Endothelial cell of umbilical vein (primary cell): ENCODE data around the gene CD72. TPM values are rescaled to one million over a fixed set of nuclear protein-coding genes. Genes with fewer than 3 reads are reported as not detected.
A peak's percentile ranks its signal among the peaks of the same experiment; 100 is the strongest.

Source experiments
- BruUV-seq: library from RNA; stranded (reverse); fragments of 400-500 nt; replicated peaks from 2 replicates; lab custom pipeline; 2021; lab: Mats Ljungman, UMichigan
- CTCF ChIA-PET: fragments of 300-600, 350-600 bp; sonication (Branson Sonifier 250); formaldehyde crosslinking; loops from one replicate; lab custom pipeline; 2021; ENCODE audit warnings: antibody characterized with exemption, inconsistent platforms; lab: Charles Lee
- POLR2A ChIA-PET: fragments of 300-600, 350-600 bp; sonication (Branson Sonifier 250); formaldehyde crosslinking; loops from one replicate; lab custom pipeline; 2021; ENCODE audit warnings: antibody characterized with exemption, inconsistent platforms; lab: Charles Lee
- DNase-seq: peaks from one replicate; pipeline ENCODE4 v3.0.0-alpha.2; 2011; ENCODE audit warnings: low read depth, low spot score
- FAIRE-seq: peaks from 2 replicates; lab custom pipeline; 2011; peaks lifted over from hg19 to GRCh38; lab: Jason Lieb, UNC
- H2AFZ ChIP-seq: 2 replicates; pipeline ENCODE4 v1.6.0; 2012; ENCODE audit warnings: low read depth, low read length, control low read depth, inconsistent platforms
- H3K27ac ChIP-seq: 2 replicates; pipeline ENCODE4 v1.5.1; 2011; ENCODE audit warnings: low read depth, mild to moderate bottlenecking, control low read depth, low read length, moderate library complexity; ENCODE audit not compliant: insufficient read depth
- H3K27me3 ChIP-seq, 2 experiments: 2 replicates each; pipeline versions ENCODE4 v1.6.0 to v1.6.1; 2011; ENCODE audit warnings: low read length in 2 of 2, mixed read lengths in 1 of 2; ENCODE audit not compliant: control insufficient read depth in 2 of 2, insufficient read depth in 2 of 2
- H3K36me3 ChIP-seq, 2 experiments: 2 replicates in 1 of 2; 3 replicates in 1 of 2; pipeline ENCODE4 v1.5.1; 2011; ENCODE audit warnings: low read length in 2 of 2, mild to moderate bottlenecking in 1 of 2, moderate library complexity in 1 of 2; ENCODE audit not compliant: control insufficient read depth in 2 of 2, insufficient read depth in 2 of 2; ENCODE audit errors: extremely low read depth in 1 of 2
- H3K4me1 ChIP-seq: 3 replicates; pipeline ENCODE4 v1.5.1; 2011; ENCODE audit warnings: mild to moderate bottlenecking, low read length; ENCODE audit not compliant: control insufficient read depth, insufficient read depth; ENCODE audit errors: extremely low read depth
- H3K4me2 ChIP-seq: 2 replicates; pipeline ENCODE4 v1.6.1; 2011; ENCODE audit warnings: low read length, control low read depth, mixed read lengths; ENCODE audit not compliant: insufficient read depth
- H3K4me3 ChIP-seq, 3 experiments: fragments of 200-600 bp in 1 of 3; sonication (generic), shearing (Covaris generic) in 1 of 3; replicated peaks in 1 of 3; 2 replicates each; pipeline ENCODE4 v1.5.1; 2011 to 2016; ENCODE audit warnings: control low read depth in 3 of 3, low read length in 3 of 3, mild to moderate bottlenecking in 2 of 3, inconsistent platforms in 1 of 3, low read depth in 1 of 3, moderate library complexity in 1 of 3; ENCODE audit not compliant: insufficient read depth in 1 of 3
- H3K79me2 ChIP-seq: 2 replicates; pipeline ENCODE4 v1.6.0; 2012; ENCODE audit warnings: low read length, inconsistent platforms; ENCODE audit not compliant: control insufficient read depth, insufficient read depth
- H3K9ac ChIP-seq: replicated peaks from 2 replicates; pipeline ENCODE3; 2011; ENCODE audit warnings: low read length, control low read depth; ENCODE audit not compliant: insufficient read depth; ENCODE audit errors: extremely low read depth
- H3K9me1 ChIP-seq: replicated peaks from 3 replicates; pipeline ENCODE4 v1.6.0; 2011; ENCODE audit warnings: mild to moderate bottlenecking, low read length; ENCODE audit not compliant: control insufficient read depth, insufficient read depth; ENCODE audit errors: extremely low read depth
- H3K9me3 ChIP-seq: replicated peaks from 2 replicates; pipeline ENCODE4 v1.5.1; 2012; ENCODE audit warnings: low read length, inconsistent platforms; ENCODE audit not compliant: control insufficient read depth, insufficient read depth
- H4K20me1 ChIP-seq: replicated peaks from 2 replicates; pipeline ENCODE3; 2011; ENCODE audit warnings: mild to moderate bottlenecking, low read length; ENCODE audit not compliant: control insufficient read depth, insufficient read depth; ENCODE audit errors: extremely low read depth
- FOS ChIP-seq: IDR thresholded peaks from 2 replicates; pipeline ENCODE4 v1.6.1; 2011; ENCODE audit warnings: mild to moderate bottlenecking, low read length, moderate library complexity, borderline replicate concordance; ENCODE audit not compliant: insufficient read depth
- GATA2 ChIP-seq: IDR thresholded peaks from 2 replicates; pipeline ENCODE4 v1.7.0; 2011; ENCODE audit warnings: low read depth, mild to moderate bottlenecking, moderate library complexity, mixed read lengths, low read length; ENCODE audit not compliant: insufficient read length, insufficient read depth
- POLR2AphosphoS5 ChIP-seq: IDR thresholded peaks from 2 replicates; pipeline ENCODE4 v1.6.1; 2012; ENCODE audit warnings: low read depth, mild to moderate bottlenecking, control low read depth, low read length, moderate library complexity; ENCODE audit not compliant: insufficient read depth
- dilution Hi-C: fragments of 300-500 bp; cut with MboI; formaldehyde crosslinking; loops from one replicate; pipeline ENCODE4 v1.15.0; 2019; ENCODE audit warnings: low sequenced_read_pairs; ENCODE audit not compliant: extremely low pct_ligation_motif_present
- intact Hi-C: fragments of 100-400 bp; cut with micrococcal nuclease; formaldehyde crosslinking; loops from one replicate; pipeline ENCODE4 v1.10.0; 2022
- polyA plus RNA-seq, 4 experiments: library from polyadenylated mRNA; depleted of rRNA in 3 of 4; stranded (reverse) in 3 of 4; unstranded in 1 of 4; fragments of >200 nt; gene quantifications; 2 replicates each; pipeline versions ENCODE4 v1.2.1 to v1.2.3, GENCODE V29; 2011 to 2012; ENCODE audit warnings: missing spikeins in 1 of 4
- total RNA-seq: library from RNA; stranded (reverse); gene quantifications from 2 replicates; pipeline ENCODE4 v1.2.3, GENCODE V29; 2021
- TF ChIP-seq, protein P1 (sequence below), 2 donors: IDR thresholded peaks; 1 replicate in 1 of 2; 2 replicates in 1 of 2; pipeline ENCODE4 v1.5.1; 2011; ENCODE audit warnings: low read length in 2 of 2, mild to moderate bottlenecking in 2 of 2, moderate library complexity in 2 of 2, control low read depth in 1 of 2, inconsistent platforms in 1 of 2, low read depth in 1 of 2; ENCODE audit not compliant: insufficient read depth in 1 of 2; ENCODE audit errors: extremely low read depth in 1 of 2

Gene CD72
- total and polyA plus RNA-seq, 2 donors (not counting 3 experiments of a cell fraction or from before 2014, with no cell fraction given): 0.39 TPM; not detected in 1

DNA sequence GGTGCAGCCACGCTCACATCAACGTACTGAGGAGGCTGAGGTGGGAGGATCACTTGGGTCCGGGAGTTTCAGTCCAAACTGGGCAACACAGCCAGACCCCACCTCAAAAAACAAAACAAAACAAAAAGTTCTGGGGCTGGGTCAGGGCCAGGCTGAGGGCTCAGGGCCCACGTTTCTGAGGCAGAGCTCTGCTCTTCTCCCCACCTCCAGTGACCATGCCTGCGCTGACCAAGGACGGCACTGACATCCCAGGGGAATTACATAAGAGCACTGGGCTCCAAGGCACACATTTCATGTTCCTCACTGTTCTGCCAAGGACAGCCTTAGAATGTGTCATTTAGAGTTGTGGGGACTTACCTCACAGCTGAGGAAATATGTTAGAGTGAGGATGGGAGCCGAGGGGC, 53.6 kb downstream of the CD72 start:
- Histone ChIP-seq H4K20me1 (no peaks in the 10 kb centered on the region), H3K4me2 (no peak overlapping the region), H3K4me3 (no peak overlapping the region), H2AFZ (no peak overlapping the region), H3K4me1 (peaks cover 9% of the 10 kb centered on the region), H3K9ac (no peak overlapping the region), H3K36me3 (peaks cover 0 to 15% of the 10 kb centered on the region in 2 experiments), H3K9me3 (no peaks in the 10 kb centered on the region), H3K27ac (no peak overlapping the region), H3K79me2 (no peaks in the 10 kb centered on the region), H3K27me3 (peaks cover 0 to 2% of the 10 kb centered on the region in 2 experiments), H3K9me1 (no peaks in the 10 kb centered on the region)
- DNase-seq: no peak
- ChIA-PET POLR2A (no interaction called here), CTCF (interaction anchor here (1.7 to 2.9 kb wide), 2 partner anchors 11 to 84 kb away, joined by 5 to 13 read pairs; no protein-coding TSS in a partner anchor)
- FAIRE-seq: no peak
- dilution Hi-C loops: no loop called here
- TF ChIP-seq, protein P1, sequence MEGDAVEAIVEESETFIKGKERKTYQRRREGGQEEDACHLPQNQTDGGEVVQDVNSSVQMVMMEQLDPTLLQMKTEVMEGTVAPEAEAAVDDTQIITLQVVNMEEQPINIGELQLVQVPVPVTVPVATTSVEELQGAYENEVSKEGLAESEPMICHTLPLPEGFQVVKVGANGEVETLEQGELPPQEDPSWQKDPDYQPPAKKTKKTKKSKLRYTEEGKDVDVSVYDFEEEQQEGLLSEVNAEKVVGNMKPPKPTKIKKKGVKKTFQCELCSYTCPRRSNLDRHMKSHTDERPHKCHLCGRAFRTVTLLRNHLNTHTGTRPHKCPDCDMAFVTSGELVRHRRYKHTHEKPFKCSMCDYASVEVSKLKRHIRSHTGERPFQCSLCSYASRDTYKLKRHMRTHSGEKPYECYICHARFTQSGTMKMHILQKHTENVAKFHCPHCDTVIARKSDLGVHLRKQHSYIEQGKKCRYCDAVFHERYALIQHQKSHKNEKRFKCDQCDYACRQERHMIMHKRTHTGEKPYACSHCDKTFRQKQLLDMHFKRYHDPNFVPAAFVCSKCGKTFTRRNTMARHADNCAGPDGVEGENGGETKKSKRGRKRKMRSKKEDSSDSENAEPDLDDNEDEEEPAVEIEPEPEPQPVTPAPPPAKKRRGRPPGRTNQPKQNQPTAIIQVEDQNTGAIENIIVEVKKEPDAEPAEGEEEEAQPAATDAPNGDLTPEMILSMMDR (IDR thresholded peaks at IDR 0.05; ENCODE audit: extremely low read depth in 1 of 2, insufficient read depth in 1 of 2, low read depth in 1 of 2, low read length in 2 of 2): no peak
- TF ChIP-seq FOS (no peak), POLR2AphosphoS5 (no peak)
- no TSS peak for BruUV-seq
- intact Hi-C loops: loop anchor here (10.0 kb wide), 1 partner anchor 290 kb away; no protein-coding TSS in a partner anchor

DNA sequence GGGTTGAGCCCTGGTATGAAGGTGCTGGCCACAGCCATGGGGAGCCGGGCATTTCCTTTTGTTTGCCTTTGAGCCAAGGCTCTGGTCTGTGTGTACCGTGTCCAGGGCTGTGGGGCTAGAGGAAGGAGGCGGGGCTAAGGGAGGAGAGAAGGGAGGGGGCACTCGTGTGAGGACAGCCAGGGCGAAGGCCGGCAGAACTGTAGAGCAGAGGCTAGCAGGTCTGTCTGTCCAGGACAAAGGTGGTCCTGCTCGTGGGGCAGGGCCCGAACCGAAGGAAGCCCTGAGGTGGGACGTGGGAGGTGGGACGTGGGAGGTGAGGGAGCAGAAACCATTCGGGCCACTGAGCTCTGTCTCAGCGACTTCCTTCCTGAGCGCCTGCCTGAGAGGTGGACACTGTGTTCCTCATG, 54.4 kb downstream of the CD72 start:
- Histone ChIP-seq H3K9me1 (no peaks in the 10 kb centered on the region), H3K27me3 (no peaks in the 10 kb centered on the region), H3K9ac (no peak overlapping the region), H3K4me1 (peaks cover 9% of the 10 kb centered on the region), H3K36me3 (peaks cover 4 to 16% of the 10 kb centered on the region in 2 experiments), H3K4me3 (no peak overlapping the region), H3K4me2 (no peak overlapping the region), H4K20me1 (no peaks in the 10 kb centered on the region), H3K9me3 (no peaks in the 10 kb centered on the region), H3K27ac (no peak overlapping the region), H3K79me2 (no peaks in the 10 kb centered on the region), H2AFZ (peak overlapping the region; percentile 44)
- peak; percentile 40 for DNase-seq
- dilution Hi-C loops (no loop called here), intact Hi-C loops (loop anchor here (10.0 kb wide), 1 partner anchor 289 kb away; no protein-coding TSS in a partner anchor)
- CTCF ChIA-PET: interaction anchor here (1.3 to 2.9 kb wide), 5 partner anchors 10 to 447 kb away, joined by 3 to 13 read pairs (median 4); partner anchors contain the start of gene RUSC2
- FAIRE-seq: peak; percentile 66
- POLR2A ChIA-PET: no interaction called here
- BruUV-seq: no TSS peak
- no peak for TF ChIP-seq GATA2
